M059J (cell line): Measurements from ENCODE around the gene LMAN1L. TPM values are rescaled to one million over a fixed set of nuclear protein-coding genes. Genes with fewer than 3 reads are reported as not detected.
A peak's percentile ranks its signal among the peaks of the same experiment; 100 is the strongest.

Experiments used
- DNase-seq: peaks from one replicate; pipeline ENCODE4 v3.0.0-alpha.2; 2012; ENCODE audit warnings: low read depth
- total RNA-seq: library from RNA; depleted of rRNA; stranded (reverse); fragments of >200 nt; shearing (Covaris generic); gene quantifications from 2 replicates; pipeline ENCODE4 v1.2.3, GENCODE V29; 2014; rRNA removed

Gene LMAN1L
- total RNA-seq, 1 experiment from 2014 or later, result not detected

DNA sequence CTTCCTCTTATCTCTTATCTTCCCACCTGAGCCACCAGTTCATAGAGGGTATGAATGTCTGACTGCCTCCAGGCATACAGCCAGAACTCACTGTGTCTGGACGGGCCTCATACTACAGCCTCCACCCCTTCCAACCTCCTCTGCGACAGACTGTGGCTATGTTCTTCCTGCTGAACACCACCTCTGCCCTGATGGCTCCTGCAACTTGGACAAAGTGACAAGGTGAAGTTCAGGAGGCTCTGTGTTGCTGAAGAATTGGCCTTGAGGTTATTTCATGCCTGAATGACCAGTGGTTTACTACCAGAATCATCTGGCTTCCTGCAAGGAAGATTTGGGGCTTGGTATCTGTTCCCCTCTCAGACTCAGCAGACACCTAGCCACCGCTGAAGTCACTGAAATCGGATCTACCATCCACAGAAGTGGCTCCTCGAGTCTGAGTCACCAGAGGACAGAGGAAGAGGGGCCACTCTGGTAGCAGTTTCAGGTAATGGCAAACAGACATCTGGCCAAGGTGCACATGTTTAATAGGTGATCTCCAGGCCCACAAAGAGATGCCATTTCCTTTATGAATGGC is 44.5 kb downstream of the LMAN1L start:
- no peak for DNase-seq

DNA sequence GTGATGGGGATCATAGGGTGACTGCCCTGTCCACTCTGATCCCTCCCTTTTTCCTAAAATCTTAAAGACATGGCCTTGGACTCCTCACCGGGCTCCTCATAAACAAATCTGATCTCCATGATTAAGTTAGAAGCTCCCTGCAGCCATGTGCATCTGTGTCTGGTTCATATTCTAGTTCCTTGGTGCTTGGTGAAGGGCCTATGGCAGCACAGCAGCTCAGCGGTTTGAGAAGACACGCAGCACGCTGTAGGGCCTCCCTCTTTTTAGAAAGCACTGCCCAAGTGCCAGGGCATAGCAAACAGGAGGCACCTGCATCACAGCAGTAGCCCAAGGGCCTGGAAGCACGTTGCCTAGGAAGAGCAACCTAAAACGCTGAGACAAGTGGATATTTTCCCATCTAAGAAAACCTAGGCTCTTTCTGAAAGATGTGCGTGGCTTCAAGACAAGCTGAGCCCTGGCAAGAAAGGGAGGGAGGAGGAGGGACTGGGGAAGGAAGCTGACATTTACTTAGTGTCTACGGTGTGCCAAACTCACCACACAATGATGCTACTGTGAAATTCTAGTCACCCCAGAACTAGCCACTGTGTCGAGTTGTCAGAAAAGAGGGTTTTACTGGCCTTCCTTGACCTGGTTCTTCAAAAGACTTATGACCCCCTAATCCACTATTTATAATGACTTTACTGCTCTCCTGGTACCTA is 45.2 kb downstream of the LMAN1L start:
- DNase-seq, result no peak

DNA sequence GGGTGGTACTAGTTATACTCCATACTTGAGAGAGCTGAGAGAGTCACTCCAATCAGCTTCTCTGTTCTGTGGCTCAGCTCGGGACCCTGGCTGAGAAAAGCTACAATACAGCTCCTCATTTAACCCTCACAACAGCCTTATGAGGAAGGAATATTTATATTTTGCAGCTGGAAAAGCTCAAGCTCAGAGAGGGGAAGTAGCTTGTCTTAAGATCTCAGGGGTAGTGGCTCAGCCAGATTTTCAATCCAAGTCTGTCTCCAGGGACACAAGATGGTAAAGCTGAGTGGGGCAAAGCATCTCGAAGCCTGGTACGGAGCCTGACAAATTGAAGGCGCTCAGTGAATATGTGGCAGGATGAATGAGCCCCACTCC is 45.7 kb downstream of the LMAN1L start:
- no peak for DNase-seq

DNA sequence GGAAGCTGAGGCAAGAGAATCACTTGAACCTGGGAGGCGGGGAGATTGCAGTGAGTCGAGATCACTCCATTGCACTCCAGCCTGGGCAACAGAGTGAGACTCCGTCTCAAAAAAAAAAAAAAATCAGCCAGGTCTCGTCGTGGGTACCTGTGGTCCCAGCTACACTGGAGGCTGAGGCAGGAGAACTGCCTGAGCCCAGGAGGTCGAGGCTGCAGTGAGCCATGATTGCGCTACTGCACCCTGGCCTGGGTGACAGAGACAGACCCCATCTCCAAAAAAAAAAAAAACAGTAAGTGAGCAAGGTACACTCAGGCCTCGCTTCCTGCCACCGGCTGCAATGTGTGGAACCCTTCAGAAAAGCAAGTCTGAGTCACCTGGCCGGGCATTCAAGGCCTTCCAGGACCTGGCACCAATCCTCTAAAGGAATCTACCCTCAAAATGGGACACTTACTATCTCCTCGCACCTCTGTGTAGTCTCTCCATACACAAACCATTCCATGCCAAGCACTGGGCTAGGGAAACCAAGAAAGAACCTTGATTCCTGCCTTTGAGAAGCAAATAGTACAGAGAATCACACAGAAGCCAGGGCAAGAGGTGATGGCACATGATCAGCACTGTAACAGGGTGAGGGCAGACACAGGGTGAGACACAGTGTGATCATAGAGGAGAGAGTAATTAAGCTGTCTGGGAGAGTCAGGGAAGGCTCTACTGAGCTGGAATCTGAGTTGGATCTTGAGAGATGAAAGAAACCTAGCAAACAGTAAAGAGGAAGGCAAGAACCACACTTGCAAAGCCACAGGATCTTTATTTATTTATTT is 50.8 kb downstream of the LMAN1L start:
- DNase-seq, result peak; percentile 78

DNA sequence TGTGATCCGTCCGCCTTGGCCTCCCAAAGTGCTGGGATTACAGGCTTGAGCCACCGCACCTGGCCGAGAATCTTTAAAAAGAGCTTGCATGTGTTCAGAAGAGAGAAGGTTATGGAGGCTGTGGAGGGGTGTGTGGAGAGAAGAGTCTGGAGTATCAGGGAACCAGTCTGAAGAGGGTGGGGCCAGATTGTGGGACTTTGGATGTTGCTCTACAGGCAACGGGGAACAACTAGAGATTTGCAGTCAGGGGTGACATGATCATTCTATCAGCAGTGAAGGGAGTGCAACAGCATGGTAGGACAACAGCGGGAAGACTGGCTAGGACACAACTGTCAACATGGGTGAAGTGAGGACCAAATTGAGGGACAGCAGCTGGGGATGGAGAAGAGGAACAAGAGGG is 51.7 kb downstream of the LMAN1L start:
- DNase-seq, result no peak

DNA sequence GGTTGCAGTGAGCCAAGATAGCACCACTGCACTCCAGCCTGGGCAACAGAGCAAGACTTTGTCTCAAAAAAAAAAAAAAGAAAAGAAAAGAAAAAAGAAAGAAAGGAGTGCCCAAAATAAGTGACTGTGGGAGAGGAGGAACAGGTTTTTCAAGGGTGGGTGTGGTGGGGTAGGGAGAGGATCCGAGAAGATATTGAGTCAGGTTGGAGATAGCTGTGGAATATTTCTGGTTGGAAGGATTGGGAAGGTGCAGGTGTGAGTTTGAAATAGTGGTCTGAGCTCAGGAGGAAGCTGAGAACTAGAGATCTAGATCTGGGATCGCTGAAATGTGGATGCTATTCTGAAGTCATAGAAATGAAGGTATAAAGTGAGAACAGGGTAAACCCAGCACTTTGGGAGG is 52.7 kb downstream of the LMAN1L start:
- no peak for DNase-seq

DNA sequence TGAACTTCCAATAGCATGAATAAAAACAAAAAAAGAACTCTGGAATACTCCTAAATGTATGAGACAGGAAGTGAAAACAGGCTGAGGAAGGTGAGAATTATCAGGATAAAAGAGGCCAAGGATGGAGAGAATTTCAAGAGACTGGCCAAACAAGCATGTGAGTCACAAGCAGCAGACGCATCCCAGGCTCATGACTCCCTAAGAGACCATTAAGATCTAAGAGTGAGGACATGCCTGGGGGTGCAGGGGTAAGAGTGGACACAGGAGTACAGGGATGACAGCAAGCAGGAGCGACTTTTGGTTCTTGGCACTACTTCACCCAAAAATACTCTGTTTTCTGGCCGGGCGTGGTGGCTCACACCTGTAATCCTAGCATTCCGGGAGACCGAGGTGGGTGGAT is 53.5 kb downstream of the LMAN1L start:
- DNase-seq, result peak; percentile 68

DNA sequence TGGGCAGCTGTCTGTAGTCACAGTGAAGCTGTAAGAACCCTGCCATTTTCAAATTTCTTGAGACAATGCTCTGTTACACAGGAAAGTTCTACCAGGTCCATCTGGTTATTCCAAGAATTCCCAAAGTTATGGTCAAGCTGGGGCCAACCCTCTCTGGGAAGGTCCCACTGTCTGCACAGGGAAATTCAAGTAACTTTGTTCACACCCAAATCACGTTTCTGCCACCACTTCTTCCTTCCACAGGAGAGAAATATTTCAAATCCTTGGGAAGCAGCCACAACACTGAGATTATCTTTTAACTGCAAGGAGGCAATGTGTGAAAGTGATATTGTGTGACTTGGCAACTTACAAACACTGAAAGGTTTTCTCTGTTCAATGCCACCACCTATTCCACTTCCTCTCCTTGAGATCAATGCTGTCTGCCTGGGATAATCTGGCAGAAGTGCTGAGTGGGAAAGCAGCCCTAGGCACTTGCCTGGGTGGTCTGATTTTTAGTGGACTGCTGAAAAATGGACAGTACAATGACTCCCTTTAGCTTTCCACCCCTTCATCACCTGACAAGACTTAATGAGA is 54.9 kb downstream of the LMAN1L start:
- DNase-seq, result no peak

DNA sequence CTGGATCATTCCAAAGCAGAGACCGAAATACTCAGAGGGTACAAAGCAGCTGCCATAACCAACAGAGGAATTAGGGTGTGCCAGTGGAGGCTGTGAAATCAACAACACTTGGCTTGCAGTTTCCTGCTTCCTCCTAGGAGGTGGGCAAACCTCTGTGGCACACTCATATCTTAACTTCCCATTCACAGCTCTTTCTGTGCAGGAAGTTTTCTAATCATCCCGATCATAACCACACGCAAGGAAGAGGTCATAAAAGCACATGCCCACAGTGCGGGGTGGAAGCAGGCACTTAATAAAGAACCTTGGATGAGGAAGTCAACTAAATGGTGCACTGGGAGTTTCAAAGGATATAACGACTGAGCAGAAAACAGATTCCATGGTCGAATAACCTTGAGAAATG is 55.4 kb downstream of the LMAN1L start:
- no peak for DNase-seq

DNA sequence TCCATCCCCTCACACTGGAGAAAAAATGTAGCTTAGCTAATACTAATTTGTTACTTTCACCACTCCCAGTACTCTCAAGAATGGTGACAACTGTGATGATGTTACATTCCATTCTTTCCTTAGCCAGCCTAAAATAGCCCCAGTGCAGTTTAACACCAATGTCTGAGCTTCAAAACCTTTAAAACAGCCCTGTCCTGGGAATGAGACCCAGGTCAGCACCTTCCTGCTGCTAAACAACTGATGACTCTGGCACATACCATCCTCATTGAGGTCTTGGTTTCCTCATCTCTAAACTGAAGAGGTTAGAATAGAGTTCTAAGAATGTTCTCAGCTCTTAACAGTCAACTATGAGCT is 56.7 kb downstream of the LMAN1L start:
- no peak for DNase-seq

DNA sequence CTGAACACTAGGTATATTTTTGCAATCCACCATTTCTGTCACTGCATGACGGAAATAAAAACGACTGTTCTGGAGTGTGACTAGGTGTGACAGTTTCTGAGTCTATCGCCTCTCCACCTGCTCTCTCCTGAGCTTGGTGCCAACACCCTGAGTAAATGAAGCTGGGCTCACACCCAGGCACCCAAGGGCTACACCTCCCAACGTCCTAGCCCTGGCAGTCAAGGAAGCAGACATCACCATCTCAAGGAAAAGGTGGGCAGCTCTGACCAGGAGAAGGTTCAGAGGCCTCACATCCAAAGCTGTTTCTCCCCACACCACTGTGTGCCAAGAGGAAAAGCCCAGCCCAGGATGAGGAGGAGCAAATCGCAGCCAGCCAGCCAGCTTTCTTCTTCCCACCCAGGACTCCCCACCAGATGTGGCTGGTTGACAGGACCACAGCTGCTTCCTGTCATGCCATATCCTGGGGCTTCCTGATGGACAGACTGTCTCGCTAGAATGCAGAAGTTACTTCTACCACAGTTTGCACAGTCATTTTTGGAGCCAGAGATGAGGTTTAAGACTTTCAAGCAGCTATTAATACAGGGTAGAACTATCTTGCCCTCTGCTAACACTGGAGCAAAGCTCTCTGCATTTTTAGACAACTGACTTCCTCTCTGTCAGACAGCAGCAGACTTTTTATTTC is 57.2 kb downstream of the LMAN1L start:
- no peak for DNase-seq

DNA sequence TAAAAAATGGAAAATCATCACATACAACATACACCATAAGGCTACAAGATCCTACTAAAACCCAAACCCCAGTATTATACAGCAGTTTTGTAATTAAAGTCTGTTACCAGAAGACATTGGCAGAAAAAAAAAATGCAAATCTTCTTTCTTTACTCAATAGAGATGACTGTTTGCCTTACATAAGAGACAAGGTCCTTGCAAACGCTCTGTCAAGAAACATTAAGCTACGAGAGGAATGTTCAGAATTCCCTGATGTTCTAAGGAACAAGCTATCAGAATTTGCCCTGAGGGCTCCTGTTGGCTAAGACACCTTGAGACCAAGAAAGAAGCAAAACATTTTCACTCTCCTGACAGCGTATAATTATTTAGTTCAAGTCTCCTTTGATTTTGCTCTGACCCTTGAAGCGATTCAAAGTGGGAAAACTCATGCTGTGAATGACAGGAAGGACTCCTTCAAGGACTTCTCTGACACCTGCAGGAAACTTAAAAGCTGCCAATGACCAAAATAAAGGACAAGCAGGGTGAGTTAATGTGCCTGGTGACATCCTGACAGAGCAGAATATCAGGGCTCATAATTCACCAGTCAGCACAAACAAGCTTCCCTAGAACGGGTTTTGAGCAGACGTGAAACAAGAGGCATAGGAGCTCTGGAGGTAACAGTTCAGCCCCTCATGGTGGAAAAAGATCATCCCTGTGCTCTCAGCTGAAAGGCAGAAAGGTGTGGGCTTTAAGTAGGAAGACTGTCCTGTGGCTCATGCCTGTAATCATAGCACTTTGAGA is 58.0 kb downstream of the LMAN1L start:
- DNase-seq, result peak; percentile 35

DNA sequence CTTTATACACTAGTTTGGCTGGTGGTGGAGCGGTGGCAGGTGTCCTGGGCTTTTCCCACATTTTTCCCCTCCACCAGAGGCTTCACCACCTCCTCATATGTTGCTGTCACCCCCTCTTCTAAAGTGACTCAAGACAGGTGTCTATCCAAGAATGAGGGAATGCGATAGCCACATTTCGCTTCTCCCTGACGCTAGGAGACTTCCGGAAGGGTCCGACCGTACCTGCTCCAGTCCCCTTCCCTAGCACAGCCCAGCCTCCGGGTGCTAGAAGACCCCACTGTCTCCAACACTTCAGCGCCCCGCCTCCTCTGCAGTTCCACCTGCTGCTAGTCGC is 60.0 kb downstream of the LMAN1L start:
- no peak for DNase-seq

DNA sequence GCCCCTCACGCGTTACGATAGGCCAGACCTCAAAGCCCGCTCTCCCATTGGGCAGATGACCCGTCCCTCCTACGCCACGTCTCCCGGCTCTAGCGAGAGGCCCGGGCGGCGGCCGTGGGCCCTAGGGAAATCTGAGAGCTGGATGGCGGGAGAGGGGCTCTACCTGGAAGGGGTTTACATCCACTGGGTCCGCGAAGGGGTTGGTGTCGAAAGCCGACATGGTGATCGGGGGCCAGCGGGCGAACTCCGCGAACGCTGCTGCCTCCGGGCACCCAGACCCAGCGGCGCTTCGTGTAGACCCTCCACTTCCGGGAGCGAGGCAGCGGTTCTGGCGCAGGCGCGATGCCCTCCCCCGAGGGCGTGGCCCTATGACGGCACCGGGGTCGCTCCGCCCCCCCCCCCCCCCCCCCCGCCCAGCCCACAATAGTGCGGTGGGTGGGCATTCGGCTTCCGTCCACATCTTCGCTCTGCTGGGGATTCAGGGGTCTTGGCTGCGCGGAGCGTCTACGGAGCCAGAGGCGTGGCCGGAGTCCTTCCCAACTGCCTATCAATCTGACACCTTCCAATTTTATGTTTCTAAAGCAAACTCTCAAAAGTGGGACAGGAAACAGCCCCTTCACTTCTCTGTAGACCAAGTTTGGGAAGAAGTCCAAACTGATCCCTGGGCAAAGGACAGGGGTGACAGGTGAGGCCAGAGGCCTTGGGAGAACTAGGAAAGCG is 60.6 kb downstream of the LMAN1L start, which contains the start of gene SCAMP2:
TSS of gene SCAMP2 (minus strand) at position 330 of the 720 bp plus-strand sequence. CDS start at position 220, 110 bp downstream.
- DNase-seq, result peak; percentile 93

DNA sequence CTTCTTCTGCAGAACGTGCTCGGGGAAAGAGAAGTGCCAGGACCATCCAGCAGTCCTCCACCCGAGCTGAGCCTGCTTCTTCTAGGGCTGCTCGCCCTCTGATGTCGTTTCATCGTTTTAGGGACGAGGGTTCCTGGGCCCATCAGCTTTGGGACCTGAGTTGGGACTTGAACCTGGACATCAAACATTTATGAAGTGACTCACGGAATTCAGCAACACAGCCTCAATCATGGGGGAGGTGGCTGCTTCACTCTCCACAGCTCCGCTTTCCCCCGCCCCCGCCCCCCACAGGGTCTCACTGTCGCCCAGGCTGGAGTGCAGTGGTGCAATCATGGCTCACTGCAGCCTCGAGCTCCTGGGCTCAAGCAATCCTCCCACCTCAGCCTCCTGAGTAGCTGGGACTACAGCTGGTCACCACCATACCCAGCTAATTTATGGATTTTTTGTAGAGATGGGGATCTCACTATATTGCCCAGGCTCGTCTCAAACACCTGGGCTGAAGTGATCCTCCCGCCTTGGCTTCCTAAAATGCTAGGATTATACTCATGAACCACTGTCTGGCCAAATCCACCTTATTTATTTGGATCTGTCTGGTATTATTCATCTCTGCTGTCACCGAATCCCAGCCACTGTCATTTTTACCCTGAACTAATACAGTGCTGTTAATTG is 61.3 kb downstream of the LMAN1L start:
- DNase-seq, result no peak

Other genes with a start within 250 kb of the LMAN1L start
- 60.7 and 81.1 TPM in 2 replicates for gene CLK3, start 197.0 kb upstream of the LMAN1L start, total RNA-seq
- 4.7 and 9.8 TPM in 2 replicates for gene EDC3, start 116.8 kb upstream of the LMAN1L start, total RNA-seq
- gene CYP1A1, start 87.3 kb upstream of the LMAN1L start, total RNA-seq, result 1.4 and 3.3 TPM in 2 replicates
- not detected in 2 replicates for gene CYP1A2, start 64.0 kb upstream of the LMAN1L start, total RNA-seq
- gene CSK, start 30.8 kb upstream of the LMAN1L start, total RNA-seq, result 9.4 and 23.8 TPM in 2 replicates
- gene CPLX3, start 13.8 kb downstream of the LMAN1L start, total RNA-seq, result not detected in 2 replicates
- 10.9 and 15.3 TPM in 2 replicates for gene ULK3, start 30.3 kb downstream of the LMAN1L start, total RNA-seq
- gene SCAMP2, start 60.5 kb downstream of the LMAN1L start, total RNA-seq, result 41.5 and 60.0 TPM in 2 replicates
- gene MPI, start 77.2 kb downstream of the LMAN1L start, total RNA-seq, result 65.4 and 68.3 TPM in 2 replicates
- 21.3 and 27.5 TPM in 2 replicates for gene FAM219B, start 94.0 kb downstream of the LMAN1L start, total RNA-seq
- 120 and 144 TPM in 2 replicates for gene COX5A, start 125.2 kb downstream of the LMAN1L start, total RNA-seq
- gene RPP25, start 143.9 kb downstream of the LMAN1L start, total RNA-seq, result 0.07 and 0.10 TPM in 2 replicates
- gene SCAMP5, start 182.7 kb downstream of the LMAN1L start, total RNA-seq, result 1.3 and 3.4 TPM in 2 replicates
- gene PPCDC, start 210.8 kb downstream of the LMAN1L start, total RNA-seq, result 15.9 and 25.6 TPM in 2 replicates